Cardiac fibroblast (primary cell): ENCODE results near the gene RPS29.

ENCODE experiments used
- DNase-seq, 2 donors: peaks; one replicate each; pipeline versions ENCODE4 v3.0.0 to v3.0.0-alpha.2; 2010; ENCODE audit warnings: low read depth in 2 of 2
- H3K4me3 ChIP-seq, 2 donors: replicated peaks in 1 of 2; 1 replicate in 1 of 2; 2 replicates in 1 of 2; pipeline ENCODE4 v1.5.1; 2011; ENCODE audit warnings: low read depth in 2 of 2, low read length in 2 of 2, mild to moderate bottlenecking in 2 of 2, moderate library complexity in 1 of 2
- TF ChIP-seq, protein P1 (sequence below): IDR thresholded peaks from one replicate; pipeline ENCODE4 v1.5.1; 2011; ENCODE audit warnings: low read depth, mild to moderate bottlenecking, low read length, inconsistent platforms

Gene RPS29

GRCh38 chr14:49583629-49584028 lies 2.6 kb downstream of the RPS29 start:
- no peak for DNase-seq
- TF ChIP-seq, protein P1, sequence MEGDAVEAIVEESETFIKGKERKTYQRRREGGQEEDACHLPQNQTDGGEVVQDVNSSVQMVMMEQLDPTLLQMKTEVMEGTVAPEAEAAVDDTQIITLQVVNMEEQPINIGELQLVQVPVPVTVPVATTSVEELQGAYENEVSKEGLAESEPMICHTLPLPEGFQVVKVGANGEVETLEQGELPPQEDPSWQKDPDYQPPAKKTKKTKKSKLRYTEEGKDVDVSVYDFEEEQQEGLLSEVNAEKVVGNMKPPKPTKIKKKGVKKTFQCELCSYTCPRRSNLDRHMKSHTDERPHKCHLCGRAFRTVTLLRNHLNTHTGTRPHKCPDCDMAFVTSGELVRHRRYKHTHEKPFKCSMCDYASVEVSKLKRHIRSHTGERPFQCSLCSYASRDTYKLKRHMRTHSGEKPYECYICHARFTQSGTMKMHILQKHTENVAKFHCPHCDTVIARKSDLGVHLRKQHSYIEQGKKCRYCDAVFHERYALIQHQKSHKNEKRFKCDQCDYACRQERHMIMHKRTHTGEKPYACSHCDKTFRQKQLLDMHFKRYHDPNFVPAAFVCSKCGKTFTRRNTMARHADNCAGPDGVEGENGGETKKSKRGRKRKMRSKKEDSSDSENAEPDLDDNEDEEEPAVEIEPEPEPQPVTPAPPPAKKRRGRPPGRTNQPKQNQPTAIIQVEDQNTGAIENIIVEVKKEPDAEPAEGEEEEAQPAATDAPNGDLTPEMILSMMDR = no peak
- no peak overlapping the region for H3K4me3 ChIP-seq

DNA sequence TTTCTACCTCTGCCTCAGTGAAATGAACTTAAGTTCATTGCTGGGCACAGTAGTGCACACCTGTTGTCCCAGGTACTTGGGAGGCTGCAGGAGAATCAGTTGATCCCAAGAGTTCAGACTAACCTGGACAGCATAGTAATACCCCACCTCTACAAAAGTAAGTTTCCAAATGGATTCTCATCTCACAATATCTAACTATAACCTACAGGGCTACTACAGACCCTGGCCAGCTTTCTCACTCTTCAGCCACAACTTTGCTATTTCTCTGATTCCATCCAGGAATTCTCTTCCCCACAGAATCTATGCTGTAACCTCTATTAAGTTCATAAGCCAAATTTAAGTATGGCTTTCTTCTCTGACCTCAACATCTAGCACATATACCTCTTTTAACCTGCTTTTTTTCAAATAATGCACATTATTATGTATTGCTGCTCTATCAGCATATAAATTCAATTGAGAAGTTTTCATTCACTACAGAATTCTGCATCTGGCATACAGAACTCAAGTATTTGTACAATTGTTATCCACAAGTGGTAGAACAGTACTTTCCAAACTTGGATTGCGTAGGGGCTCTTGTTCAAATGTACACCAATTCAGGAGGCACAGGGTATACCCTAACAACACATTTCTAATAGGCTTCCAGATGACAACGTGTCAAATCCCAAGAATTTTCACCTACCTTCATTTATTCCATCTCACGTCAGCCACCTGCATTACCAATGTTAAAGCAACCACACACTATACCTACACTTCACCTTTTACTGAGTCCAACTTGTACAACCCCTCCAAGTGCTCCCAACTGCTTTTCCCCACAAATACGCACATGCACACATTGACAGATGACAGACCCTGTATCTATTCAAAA lies 3.8 kb downstream of the RPS29 start:
- no peak overlapping the region for H3K4me3 ChIP-seq
- TF ChIP-seq, protein P1 = no peak
- DNase-seq = no peak

DNA sequence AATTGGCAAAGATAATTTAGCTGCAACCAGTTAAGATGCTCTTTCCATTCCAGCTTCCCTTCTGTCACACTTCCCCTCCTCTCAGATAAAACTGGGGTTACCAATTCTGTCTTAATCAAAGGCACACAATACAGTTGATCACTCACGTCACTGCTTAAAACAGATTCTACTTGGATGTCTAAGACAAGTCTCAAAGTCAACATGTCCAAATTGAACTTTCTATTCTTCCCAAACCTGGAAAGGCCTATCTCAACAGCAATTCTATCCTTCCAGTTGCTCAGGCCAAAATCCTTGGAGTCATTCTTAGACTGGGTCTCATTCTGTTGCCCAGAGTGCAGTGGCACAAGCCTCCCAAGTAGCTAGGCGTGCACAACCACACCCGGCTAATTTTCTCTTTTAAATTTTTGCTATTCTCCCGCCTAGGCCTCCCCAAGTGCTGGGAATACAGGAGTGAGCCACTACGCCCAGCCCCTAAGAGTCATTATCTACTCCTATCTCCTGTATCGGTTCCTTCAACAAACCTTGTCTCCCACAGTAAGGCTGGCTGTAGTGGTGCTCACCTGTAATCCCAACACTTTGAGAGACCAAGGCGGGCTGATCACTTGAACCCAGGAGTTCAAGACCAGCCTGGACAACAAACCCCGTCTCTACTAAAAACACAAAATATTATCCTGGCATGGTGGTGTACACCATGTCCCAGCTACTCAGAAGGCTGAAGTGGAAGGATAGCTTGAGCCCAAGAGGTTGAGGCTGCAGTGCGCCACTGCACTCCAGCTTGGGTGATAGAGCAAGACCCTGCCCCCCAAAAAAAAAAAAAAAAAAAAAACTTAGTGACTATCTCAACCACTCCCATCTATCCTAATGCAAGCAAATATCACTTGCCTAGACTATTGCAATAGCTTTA lies 4.7 kb downstream of the RPS29 start:
- no peak for DNase-seq
- H3K4me3 ChIP-seq = no peak overlapping the region
- TF ChIP-seq, protein P1 = no peak

GRCh38 chr14:49579841-49580240 lies 6.3 kb downstream of the RPS29 start:
- no peak for DNase-seq
- TF ChIP-seq, protein P1 = no peak
- no peak overlapping the region for H3K4me3 ChIP-seq

- no peak for DNase-seq
- TF ChIP-seq, protein P1 = no peak
Measured at GRCh38 chr14:49578141-49578540, 8.0 kb downstream of the RPS29 start.

GRCh38 chr14:49574038-49574437 lies 12.1 kb downstream of the RPS29 start:
- TF ChIP-seq, protein P1 = no peak
- DNase-seq = no peak
- H3K4me3 ChIP-seq = no peak overlapping the region

More at GRCh38 chr14:49578141-49578540, 8.0 kb downstream of the RPS29 start:
- no peak overlapping the region for H3K4me3 ChIP-seq
